Measurements from ENCODE around the gene GLIS2. TPM values are rescaled to one million over a fixed set of nuclear protein-coding genes. Genes with fewer than 3 reads are reported as not detected.

Gene GLIS2
- total RNA-seq, 3 donors from 2014 or later: 1.7 to 21.1 (median 2.9) TPM

- no peak for TF ChIP-seq CTCF (IDR thresholded peaks at IDR 0.05)
- no peak for ATAC-seq
- Histone ChIP-seq H3K9me3 (no peaks in the 10 kb centered on the region), H3K4me3 (no peak overlapping the region), H3K36me3 (ENCODE audit: low read depth) (no peaks in the 10 kb centered on the region), H3K4me1 (ENCODE audit: low read depth) (no peaks in the 10 kb centered on the region)
- intact Hi-C loops (cut with DNase I, micrococcal nuclease): no loop called here
- peak in 1 of 3 donors; percentile 62 for DNase-seq
Measured at GRCh38 chr16:4378161-4378666, 62.3 kb downstream of the GLIS2 start.

- no peaks in the 10 kb centered on the region for H3K9me3 ChIP-seq
- no peaks in the 10 kb centered on the region for H3K4me1 ChIP-seq (ENCODE audit: low read depth)
- ATAC-seq: no peak
- no peak for DNase-seq
- intact Hi-C loops (cut with DNase I, micrococcal nuclease): no loop called here
- H3K4me3 ChIP-seq: no peak overlapping the region
- no peak for TF ChIP-seq CTCF (IDR thresholded peaks at IDR 0.05)
- H3K36me3 ChIP-seq (ENCODE audit: low read depth): no peaks in the 10 kb centered on the region
Measured at GRCh38 chr16:4378999-4379690, 63.3 kb downstream of the GLIS2 start.

GRCh38 chr16:4380119-4381063, 64.5 kb downstream of the GLIS2 start:
- no peak for DNase-seq
- intact Hi-C loops (cut with DNase I, micrococcal nuclease): no loop called here
- Histone ChIP-seq H3K4me1 (ENCODE audit: low read depth) (no peaks in the 10 kb centered on the region), H3K36me3 (ENCODE audit: low read depth) (no peaks in the 10 kb centered on the region), H3K9me3 (no peaks in the 10 kb centered on the region), H3K4me3 (no peak overlapping the region)
- no peak for ATAC-seq
- TF ChIP-seq CTCF (IDR thresholded peaks at IDR 0.05): no peak

- DNase-seq (no peak), ATAC-seq (no peak)
- Histone ChIP-seq H3K4me3 (no peak overlapping the region), H3K9me3 (no peaks in the 10 kb centered on the region), H3K36me3 (ENCODE audit: low read depth) (no peaks in the 10 kb centered on the region), H3K4me1 (ENCODE audit: low read depth) (no peaks in the 10 kb centered on the region)
- intact Hi-C loops (cut with DNase I, micrococcal nuclease): no loop called here
- TF ChIP-seq CTCF (IDR thresholded peaks at IDR 0.05): no peak
Measured at GRCh38 chr16:4381072-4381934, 65.4 kb downstream of the GLIS2 start.

Data from mucosa of descending colon (tissue), 3 donors.